PC-9 (cell line): Measurements from ENCODE around the gene TENM4.

ENCODE experiments used
- CTCF ChIP-seq: fragments of 200-600 bp; sonication (generic); conservative IDR thresholded peaks from 2 replicates; pipeline ENCODE4 v1.6.1; 2017; ENCODE audit warnings: mixed run types, antibody characterized with exemption, mild to moderate bottlenecking, moderate library complexity
- EZH2 ChIP-seq: fragments of 200-600 bp; sonication (generic); IDR thresholded peaks from 2 replicates; pipeline ENCODE4 v1.8.0; 2017; ENCODE audit warnings: antibody characterized with exemption, low read depth

GRCh38 chr11:79466411-79466810 is 25.6 kb upstream of the TENM4 start:
- TF ChIP-seq CTCF (no peak), EZH2 (no peak)
